Skeletal muscle cell (primary cell): ENCODE data around the gene BCKDK.
A peak's percentile ranks its signal among the peaks of the same experiment; 100 is the strongest.

ENCODE experiments used
- DNase-seq: peaks from one replicate; pipeline ENCODE4 v3.0.0-alpha.2; 2010; ENCODE audit warnings: low read depth
- H3K4me3 ChIP-seq: 2 replicates; pipeline ENCODE4 v1.5.1; 2011; ENCODE audit warnings: low read depth, mild to moderate bottlenecking, control low read depth, low read length, moderate library complexity

BCKDK gene

GRCh38 chr16:31113121-31114120, 5.2 kb downstream of the BCKDK start:
- no peak for DNase-seq
- H3K4me3 ChIP-seq = no peak overlapping the region

DNA sequence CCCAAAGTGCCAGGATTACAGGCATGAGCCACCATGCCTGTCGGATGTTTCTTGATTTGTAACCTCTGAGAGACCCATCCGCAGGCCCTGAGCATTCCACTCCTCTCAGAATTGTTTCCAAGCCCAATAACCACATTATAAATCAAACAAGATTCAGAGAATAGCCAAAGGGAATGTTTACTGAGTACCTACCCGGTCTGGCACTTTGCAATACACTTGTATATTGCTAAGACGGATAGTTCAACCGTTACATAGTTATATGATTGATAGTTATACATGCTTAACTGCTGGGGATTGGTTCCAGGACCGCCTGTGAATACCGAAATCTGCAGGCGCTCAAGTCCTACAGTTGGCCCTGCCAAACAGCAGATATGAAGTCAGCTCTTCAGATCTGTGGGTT, 6.3 kb downstream of the BCKDK start:
- H3K4me3 ChIP-seq = no peak overlapping the region
- DNase-seq = no peak

- peak within 1 kb of the TSS; percentile 67 for H3K4me3 ChIP-seq
- peak; percentile 92 for DNase-seq
Measured at GRCh38 chr16:31117384-31118222, 9.4 kb downstream of the BCKDK start, which contains the start of gene KAT8. Gene KAT8 (plus strand): TSS chr16:31117664. CDS start chr16:31117682, 18 bp downstream.

DNA sequence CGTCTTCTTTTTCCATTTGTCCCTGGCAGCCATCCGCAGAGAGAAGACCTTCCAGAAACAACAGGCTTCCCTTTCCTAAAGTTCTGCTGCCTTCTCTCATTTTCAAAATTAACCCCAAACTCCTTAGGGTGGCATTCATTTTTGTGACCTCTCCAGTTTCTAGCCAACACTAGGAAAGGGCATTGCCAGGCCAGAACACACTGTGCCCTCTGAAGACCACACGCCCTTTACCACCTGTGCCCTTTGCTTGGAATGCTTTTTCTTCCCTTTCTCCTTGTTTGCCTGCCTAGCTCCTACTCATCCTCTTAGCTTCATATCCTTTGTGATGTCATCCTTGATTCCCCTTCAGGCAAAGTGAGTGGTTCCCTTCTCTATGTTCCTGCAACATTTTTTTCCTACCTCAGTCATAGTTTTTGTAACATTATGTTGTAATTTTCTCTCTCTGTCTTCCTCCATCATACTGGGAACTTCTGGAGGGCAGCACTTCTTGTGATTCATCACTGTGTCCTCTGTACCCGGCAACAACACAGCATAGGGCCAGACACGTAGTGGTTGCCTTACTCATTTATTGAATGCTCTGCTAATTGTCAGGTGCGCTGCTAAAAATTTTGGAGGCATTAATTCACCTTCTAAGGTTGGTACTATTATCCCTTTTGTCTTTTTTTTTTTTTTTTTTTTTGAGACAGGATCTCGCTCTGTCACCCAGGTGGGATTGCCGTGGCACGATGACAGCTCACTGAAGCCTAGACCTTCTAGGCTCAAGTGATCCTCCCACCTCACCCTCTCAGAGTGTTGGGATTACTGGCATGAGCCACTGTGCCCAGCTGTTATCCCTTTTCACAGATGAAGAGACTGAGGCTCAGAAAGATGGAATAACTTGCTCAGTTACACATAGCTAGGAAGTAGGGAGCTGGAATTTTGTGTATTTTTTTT, 10.3 kb downstream of the BCKDK start:
- peak; percentile 56 for DNase-seq
- peak overlapping the region; percentile 67 for H3K4me3 ChIP-seq

DNA sequence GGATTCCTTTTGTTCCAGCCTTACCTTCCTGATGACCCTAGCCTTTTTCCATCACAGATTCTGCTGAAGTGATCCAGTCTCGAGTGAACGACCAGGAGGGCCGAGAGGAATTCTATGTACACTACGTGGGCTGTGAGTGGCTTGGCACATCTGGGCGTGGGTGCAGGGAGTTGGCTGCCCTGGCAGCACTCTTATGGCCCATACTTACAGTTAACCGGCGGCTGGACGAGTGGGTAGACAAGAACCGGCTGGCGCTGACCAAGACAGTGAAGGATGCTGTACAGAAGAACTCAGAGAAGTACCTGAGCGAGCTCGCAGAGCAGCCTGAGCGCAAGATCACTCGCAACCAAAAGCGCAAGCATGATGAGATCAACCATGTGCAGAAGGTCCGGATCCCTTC, 11.9 kb downstream of the BCKDK start:
- H3K4me3 ChIP-seq = no peak overlapping the region
- DNase-seq = no peak

DNA sequence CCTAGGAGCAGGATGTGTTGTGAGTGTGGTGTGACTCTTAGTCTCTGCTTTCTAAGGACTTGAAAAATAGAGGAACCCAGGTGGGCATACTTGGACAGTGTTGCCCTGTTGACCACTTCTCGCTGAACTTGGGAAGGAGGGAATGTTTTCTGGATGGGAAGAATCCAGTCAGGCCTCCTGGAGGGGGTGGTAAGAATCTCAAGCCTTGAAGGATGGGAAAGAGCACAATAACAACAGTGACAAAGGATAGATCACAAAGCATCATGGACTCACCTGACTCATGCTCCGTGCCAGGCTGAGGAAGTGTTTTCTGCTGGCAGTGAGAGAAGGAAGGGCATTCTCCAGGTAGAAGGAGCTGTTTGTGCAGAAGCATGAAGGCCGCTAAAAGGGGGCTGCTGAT, 17.7 kb downstream of the BCKDK start:
- DNase-seq = no peak
- H3K4me3 ChIP-seq = no peak overlapping the region

DNA sequence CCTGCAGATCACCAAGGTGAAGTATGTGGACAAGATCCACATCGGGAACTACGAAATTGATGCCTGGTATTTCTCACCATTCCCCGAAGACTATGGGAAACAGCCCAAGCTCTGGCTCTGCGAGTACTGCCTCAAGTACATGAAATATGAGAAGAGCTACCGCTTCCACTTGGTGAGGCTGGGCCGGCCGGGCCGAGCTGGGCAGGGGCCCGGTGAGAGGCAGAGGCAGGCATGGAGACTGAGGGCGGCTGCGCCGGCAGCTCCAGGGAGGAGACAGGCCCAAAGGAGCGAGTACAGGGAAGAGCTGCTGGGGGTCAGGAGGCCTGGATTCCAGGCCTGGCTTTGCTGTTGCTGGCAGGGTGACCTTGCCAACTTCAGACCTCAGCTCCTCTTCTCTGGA, 19.0 kb downstream of the BCKDK start:
- DNase-seq = no peak
- H3K4me3 ChIP-seq = no peak overlapping the region

DNA sequence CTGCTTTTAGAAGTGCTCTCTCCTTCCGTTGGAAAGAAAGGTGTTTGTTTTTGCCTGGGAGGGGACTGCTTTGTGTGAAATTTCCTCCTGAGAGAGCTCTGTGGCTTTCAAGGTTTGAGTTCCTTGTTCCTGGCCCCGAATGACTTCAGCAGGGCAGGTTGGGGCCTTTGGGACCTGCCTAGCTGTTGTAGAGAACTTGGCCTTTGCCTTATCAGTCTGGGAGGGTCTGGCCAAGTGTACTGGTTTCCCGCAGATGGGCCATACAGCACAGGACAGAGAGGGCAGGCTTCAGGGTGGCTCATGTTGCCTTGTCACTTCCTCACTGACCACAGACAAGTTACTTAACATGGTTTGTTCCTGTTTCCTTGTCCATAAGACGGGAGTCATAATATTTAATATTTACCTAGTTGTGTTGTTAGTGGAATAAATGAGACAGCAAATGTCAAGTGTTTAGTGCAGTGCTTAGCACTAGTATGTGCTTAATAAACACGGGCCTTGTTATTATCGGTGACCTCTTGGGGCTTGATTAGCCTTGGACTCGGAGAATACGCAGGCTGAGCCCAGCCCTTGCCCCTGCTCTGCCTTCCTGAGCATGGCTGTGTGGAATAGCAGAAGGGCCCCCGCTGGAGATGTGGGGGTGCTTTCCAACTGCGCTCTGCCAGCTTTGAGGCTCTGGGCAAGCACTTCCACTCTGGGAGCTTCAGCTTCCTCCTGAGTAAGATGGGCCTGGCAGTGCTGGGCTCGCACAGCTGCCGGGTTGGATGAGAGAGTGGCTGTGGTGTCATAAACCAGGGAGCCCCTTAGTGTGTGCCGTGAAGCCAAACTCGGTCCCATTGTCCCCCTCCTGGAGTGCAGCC, 20.8 kb downstream of the BCKDK start:
- no peak for DNase-seq
- H3K4me3 ChIP-seq = no peak overlapping the region

DNA sequence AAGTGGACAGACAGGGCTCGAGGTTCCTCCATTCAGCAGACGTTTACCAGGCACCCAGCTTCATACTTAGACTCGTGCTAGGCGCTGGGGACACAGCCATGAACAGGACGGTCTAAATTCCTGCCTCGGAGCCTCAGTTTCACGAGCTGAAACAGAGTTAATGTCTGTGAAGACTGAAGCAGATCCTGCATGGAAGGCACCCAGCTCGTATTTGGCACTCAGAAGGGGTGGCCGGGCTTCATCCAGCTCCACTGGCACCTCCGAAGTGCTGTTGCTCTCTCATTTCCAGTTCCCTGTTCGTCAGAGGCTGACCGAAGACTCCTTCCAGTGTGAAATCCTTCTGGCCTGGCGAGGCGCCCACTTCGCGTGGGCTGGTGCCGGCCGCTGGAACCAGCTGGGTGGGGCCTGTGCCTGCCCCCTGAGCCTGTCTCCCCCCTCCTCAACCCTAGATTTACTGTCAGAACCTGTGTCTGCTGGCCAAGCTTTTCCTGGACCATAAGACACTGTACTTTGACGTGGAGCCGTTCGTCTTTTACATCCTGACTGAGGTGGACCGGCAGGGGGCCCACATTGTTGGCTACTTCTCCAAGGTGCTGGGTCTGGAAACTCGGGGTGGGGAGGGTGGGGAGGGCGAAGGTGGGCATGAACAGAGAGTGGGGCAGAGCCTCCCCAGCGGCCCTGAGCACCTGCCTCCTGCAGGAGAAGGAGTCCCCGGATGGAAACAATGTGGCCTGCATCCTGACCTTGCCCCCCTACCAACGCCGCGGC, 21.6 kb downstream of the BCKDK start:
- DNase-seq = no peak

DNA sequence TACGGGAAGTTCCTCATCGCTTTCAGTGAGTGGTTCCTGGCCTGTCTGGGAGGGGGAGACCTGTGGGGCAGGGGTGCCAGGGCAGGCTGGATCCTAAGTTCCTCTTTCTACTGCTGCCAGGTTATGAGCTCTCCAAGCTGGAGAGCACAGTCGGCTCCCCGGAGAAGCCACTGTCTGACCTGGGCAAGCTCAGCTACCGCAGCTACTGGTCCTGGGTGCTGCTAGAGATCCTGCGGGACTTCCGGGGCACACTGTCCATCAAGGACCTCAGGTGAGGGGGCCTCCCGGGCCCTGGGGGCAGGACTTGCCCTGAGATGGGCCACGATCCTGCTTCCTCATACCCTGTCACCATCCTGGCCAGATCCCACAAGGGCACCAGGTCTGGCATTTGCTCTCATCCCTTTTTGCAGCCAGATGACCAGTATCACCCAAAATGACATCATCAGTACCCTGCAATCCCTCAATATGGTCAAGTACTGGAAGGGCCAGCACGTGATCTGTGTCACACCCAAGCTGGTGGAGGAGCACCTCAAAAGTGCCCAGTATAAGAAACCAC, 22.2 kb downstream of the BCKDK start:
- H3K4me3 ChIP-seq = no peak overlapping the region
- DNase-seq = no peak

More for the DNA sequence above, 21.6 kb downstream of the BCKDK start:
- no peak overlapping the region for H3K4me3 ChIP-seq

DNA sequence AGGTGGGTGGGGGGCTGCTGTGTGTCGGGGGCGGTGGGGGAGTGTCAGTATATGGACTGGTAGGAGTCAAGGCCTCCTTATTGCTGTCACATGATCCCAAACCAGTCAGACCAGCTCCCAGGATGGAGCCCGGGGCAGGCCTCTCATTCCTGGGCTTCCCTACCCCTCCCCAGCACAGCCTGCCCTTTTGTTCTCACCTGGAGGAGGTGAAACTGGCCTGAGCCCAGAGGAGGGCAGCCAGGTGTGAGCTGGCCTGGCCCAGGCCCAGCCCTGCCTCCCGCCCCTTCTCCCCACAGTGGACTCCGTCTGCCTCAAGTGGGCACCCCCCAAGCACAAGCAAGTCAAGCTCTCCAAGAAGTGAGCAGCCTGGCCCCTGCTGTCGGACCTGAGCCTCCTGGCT, 22.7 kb downstream of the BCKDK start:
- H3K4me3 ChIP-seq = no peak overlapping the region

DNA sequence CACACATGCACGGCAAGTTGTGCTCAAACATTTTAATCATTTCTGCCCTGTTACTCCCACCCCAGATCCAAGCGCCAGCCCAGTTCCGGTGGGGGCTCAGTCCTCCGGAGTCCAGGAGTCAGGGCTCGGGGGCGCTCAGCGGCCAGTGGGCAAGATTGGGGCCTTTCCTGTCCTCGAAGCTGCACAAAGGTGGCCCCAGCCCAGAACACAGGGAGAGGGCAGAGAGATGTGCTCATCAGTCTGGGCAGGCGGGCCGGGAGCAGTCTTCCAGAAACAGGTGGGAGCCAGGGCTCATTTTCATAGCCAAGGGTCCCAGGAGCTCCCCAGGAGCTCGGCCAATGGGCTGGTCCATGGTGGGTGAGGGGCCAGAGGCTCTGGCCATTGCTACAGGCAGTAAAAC, 23.2 kb downstream of the BCKDK start:
- H3K4me3 ChIP-seq = no peak overlapping the region
- no peak for DNase-seq

More for the DNA sequence above, 22.7 kb downstream of the BCKDK start:
- DNase-seq = no peak

GRCh38 chr16:31131841-31132271, 23.7 kb downstream of the BCKDK start:
- no peak for DNase-seq
- no peak overlapping the region for H3K4me3 ChIP-seq

DNA sequence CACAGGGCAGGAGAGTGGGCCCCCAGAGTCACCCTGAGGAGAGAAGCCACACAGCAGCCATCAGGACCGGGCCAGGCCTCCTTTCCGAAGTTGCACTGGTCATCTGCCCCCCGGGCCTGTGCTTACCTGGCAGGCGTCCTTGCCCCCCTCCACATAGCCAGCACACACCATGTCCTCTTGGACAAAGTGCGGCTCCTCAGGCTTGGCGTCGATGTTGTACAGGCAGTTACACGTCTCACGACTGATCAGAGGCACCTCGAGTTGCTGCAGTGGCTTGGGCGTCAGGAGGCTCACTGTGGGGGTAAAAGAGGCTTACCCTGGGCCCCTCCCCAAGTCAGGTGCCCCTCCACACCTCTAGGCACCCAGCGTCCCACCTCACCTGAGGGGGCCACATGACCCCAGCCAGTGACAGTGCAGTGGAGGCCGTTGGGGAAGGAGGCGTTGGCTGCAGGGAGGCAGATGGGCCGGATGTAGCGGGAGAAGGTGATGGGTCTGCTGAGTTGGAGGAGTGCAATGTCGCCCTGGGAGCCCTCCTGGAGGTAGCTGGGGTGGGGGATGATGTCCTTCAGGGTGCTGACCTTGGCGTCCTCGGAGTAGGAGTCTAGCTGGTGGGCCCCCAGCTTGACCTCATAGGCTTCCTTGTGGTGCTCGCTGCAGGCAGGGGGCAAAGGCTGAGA, 24.3 kb downstream of the BCKDK start:
- no peak overlapping the region for H3K4me3 ChIP-seq
- DNase-seq = no peak

- H3K4me3 ChIP-seq = no peak overlapping the region
- DNase-seq = no peak
Measured at GRCh38 chr16:31133046-31133501, 24.9 kb downstream of the BCKDK start.

- DNase-seq = no peak
- H3K4me3 ChIP-seq = no peak overlapping the region
Measured at GRCh38 chr16:31134091-31134571, 25.9 kb downstream of the BCKDK start.
